Nephron progenitor cell (in vitro differentiated cells): Measurements from ENCODE around the gene RNF220.

ENCODE experiments used
- DNase-seq: peaks from one replicate; pipeline ENCODE4 v3.0.0; 2021
- H3K27ac Mint-ChIP-seq: 2 replicates; pipeline ENCODE4 v1.8.0; 2021; ENCODE audit warnings: mild to moderate bottlenecking, moderate library complexity, mixed read lengths
- H3K27me3 Mint-ChIP-seq: 2 replicates; pipeline ENCODE4 v1.8.0; 2021; ENCODE audit warnings: mild to moderate bottlenecking, low read depth, mixed read lengths; ENCODE audit not compliant: poor library complexity
- H3K36me3 Mint-ChIP-seq: 2 replicates; pipeline ENCODE4 v1.8.0; 2021; ENCODE audit warnings: low read depth, mixed read lengths
- H3K4me1 Mint-ChIP-seq: 2 replicates; pipeline ENCODE4 v1.8.0; 2021; ENCODE audit warnings: mixed read lengths
- H3K4me3 Mint-ChIP-seq: 2 replicates; pipeline ENCODE4 v1.8.0; 2021; ENCODE audit warnings: mild to moderate bottlenecking, moderate library complexity, mixed read lengths
- H3K9me3 Mint-ChIP-seq: 2 replicates; pipeline ENCODE4 v1.8.0; 2021; ENCODE audit warnings: mild to moderate bottlenecking, moderate library complexity, mixed read lengths
- TF ChIP-seq, protein P1 (sequence below): fragments of 200-600 bp; sonication (generic); IDR thresholded peaks from 2 replicates; pipeline ENCODE4 v1.5.0; 2021; ENCODE audit warnings: antibody characterized with exemption

The RNF220 gene

DNA sequence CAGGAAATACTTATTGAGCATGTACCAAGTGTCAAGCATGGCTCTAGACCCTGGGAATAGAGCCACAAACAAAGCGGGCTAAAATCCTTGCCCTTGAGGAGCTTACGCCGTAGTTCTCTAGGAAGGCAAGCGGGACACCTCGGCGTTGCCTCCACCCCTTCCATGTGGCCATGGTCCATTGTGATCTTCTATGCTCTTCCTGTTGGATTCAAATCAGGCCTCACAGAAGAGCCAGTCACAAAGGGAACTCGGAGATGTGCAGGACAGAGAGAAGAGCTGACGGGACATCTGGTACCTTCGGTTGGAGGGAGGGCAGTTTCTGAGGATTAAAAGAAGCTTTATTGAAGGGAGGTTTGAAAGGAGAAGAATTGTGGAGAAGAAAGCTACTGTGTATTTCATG, 139.9 kb downstream of the RNF220 start:
- peaks cover 87% of the 10 kb centered on the region for H3K4me1 Mint-ChIP-seq
- no peaks in the 10 kb centered on the region for H3K9me3 Mint-ChIP-seq
- no peak for DNase-seq
- TF ChIP-seq, protein P1, sequence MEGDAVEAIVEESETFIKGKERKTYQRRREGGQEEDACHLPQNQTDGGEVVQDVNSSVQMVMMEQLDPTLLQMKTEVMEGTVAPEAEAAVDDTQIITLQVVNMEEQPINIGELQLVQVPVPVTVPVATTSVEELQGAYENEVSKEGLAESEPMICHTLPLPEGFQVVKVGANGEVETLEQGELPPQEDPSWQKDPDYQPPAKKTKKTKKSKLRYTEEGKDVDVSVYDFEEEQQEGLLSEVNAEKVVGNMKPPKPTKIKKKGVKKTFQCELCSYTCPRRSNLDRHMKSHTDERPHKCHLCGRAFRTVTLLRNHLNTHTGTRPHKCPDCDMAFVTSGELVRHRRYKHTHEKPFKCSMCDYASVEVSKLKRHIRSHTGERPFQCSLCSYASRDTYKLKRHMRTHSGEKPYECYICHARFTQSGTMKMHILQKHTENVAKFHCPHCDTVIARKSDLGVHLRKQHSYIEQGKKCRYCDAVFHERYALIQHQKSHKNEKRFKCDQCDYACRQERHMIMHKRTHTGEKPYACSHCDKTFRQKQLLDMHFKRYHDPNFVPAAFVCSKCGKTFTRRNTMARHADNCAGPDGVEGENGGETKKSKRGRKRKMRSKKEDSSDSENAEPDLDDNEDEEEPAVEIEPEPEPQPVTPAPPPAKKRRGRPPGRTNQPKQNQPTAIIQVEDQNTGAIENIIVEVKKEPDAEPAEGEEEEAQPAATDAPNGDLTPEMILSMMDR = no peak
- no peaks in the 10 kb centered on the region for H3K36me3 Mint-ChIP-seq
- H3K27ac Mint-ChIP-seq = no peak overlapping the region
- no peak overlapping the region for H3K4me3 Mint-ChIP-seq
- peaks cover 56% of the 10 kb centered on the region for H3K27me3 Mint-ChIP-seq

DNA sequence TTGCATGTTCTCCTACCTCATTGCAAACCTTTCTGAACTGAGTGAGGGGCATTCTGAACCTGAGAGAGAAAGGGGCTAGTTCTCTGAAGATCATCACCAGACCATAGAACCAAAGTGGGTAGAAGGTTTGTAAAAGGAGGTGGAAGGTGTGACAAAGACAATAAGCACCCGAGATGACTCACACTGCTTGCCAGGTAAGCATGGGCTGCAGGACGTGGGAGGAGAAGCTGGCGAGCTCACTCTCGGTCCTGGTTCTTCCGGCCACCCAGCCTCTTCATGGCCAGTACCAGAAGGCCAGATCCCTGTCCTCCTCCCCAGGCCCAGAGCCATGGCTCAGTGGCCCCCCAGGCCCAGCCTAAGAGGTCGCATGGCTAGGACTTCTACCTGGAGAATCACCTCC, 140.9 kb downstream of the RNF220 start:
- no peaks in the 10 kb centered on the region for H3K36me3 Mint-ChIP-seq
- H3K4me3 Mint-ChIP-seq = no peak overlapping the region
- peaks cover 77% of the 10 kb centered on the region for H3K4me1 Mint-ChIP-seq
- no peak for DNase-seq
- no peaks in the 10 kb centered on the region for H3K9me3 Mint-ChIP-seq
- TF ChIP-seq, protein P1 = no peak
- H3K27me3 Mint-ChIP-seq = peaks cover 55% of the 10 kb centered on the region
- H3K27ac Mint-ChIP-seq = no peak overlapping the region

DNA sequence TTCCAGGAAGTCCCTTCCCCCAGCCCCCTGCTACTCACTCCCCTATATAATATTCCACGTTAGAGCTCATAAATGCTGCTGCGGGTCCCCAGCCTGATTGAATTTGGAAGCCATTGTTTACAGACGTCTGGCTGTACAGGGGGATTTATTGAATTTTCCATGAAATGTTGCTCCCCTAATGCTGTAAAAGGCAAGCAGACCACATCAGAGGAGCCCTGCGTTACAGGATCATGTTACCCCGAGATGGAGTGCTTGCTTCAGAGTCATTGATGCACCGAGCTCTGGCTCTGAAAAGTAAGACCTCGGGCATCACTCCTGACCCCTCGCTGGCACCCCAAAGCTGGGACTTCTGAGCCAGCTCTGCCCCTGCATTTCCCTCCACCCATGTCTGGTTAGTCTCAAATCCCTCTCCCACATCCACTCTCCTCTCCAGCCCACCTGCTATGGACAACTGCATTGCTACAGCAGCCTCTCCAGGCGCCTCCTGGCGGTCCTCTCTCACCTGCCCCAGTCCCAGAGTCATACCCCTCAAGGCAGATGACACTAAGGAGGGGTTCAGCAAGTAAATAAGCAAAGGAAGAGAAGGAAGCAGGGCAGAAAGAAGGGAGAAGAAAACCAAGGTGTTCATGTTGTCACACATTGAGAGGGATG, 141.5 kb downstream of the RNF220 start:
- peaks cover under 1% of the 10 kb centered on the region for H3K36me3 Mint-ChIP-seq
- TF ChIP-seq, protein P1 = no peak
- H3K27me3 Mint-ChIP-seq = peaks cover 53% of the 10 kb centered on the region
- peaks cover 75% of the 10 kb centered on the region for H3K4me1 Mint-ChIP-seq
- H3K4me3 Mint-ChIP-seq = no peak overlapping the region
- no peak for DNase-seq
- H3K27ac Mint-ChIP-seq = no peak overlapping the region
- H3K9me3 Mint-ChIP-seq = no peaks in the 10 kb centered on the region

DNA sequence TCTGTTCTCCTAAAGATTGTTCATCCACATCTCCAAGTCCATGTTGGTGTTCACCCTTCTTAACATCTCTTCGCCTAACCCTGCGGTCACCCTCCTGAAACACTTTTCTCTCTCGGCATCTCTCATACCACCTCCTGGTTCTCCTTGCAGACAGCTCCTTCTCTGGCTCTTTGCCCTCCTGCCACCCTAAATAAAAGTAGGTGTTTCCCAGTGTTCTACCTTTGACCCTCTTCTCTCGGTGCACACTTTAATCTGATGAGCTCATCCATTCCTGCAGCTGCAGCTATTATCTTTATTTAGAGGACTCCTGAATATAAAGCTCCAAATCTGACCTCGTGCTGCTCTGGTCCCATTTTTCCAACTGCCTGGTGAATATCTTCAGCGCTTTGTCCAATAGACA, 142.3 kb downstream of the RNF220 start:
- H3K36me3 Mint-ChIP-seq = peaks cover 4% of the 10 kb centered on the region
- TF ChIP-seq, protein P1 = no peak
- H3K4me1 Mint-ChIP-seq = peaks cover 67% of the 10 kb centered on the region
- H3K9me3 Mint-ChIP-seq = no peaks in the 10 kb centered on the region
- no peak for DNase-seq
- no peak overlapping the region for H3K4me3 Mint-ChIP-seq
- peaks cover 53% of the 10 kb centered on the region for H3K27me3 Mint-ChIP-seq
- no peak overlapping the region for H3K27ac Mint-ChIP-seq

DNA sequence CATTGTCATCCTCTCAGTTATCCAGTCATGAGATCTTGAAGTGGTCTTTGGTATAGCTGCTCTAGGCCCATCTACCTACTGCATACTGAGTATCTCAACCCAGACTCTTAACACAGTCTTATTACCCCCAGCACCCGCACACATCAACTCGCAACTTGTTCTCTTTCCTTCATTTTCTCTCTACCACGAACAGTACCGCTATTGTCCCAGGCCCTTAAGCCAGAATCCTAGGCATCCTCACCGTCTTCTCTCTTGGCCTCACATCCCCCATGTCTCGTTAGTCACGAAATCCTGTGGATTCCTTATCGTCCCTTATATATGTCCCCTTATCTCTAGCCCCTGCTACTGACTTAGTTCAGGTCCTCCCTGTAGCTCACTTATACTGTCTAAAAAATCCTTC, 142.8 kb downstream of the RNF220 start:
- Mint-ChIP-seq H3K27me3 (peaks cover 53% of the 10 kb centered on the region), H3K9me3 (no peaks in the 10 kb centered on the region), H3K36me3 (peaks cover 5% of the 10 kb centered on the region), H3K27ac (no peak overlapping the region), H3K4me1 (peaks cover 65% of the 10 kb centered on the region), H3K4me3 (no peak overlapping the region)
- TF ChIP-seq, protein P1 = no peak
- no peak for DNase-seq

DNA sequence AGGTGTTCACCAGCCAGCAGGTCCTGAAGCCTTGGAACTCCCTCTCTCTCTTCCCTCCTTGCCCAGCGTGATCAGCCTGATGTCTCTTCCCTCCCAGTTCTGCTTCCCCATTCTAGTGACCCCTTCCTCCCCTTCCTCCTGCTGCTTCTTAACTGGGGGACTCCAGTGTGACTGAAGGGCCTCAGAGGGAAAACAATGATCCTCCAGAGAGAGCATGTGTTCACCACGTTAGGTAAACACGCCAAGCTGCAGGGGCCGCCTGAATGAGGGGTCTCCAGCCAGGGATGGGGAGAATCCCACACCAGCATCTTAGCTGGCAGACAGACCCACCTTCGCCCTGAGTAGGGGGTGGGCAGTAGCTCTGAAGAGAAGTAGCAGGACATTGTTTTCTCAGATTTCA, 144.5 kb downstream of the RNF220 start:
- Mint-ChIP-seq H3K27ac (no peak overlapping the region), H3K36me3 (peaks cover 8% of the 10 kb centered on the region), H3K9me3 (no peaks in the 10 kb centered on the region), H3K27me3 (peaks cover 46% of the 10 kb centered on the region), H3K4me3 (no peak overlapping the region), H3K4me1 (peaks cover 54% of the 10 kb centered on the region)
- TF ChIP-seq, protein P1 = no peak
- no peak for DNase-seq
